Activated T-helper 17 cell treated with anti-CD3 and anti-CD28 coated beads, Interleukin-2, amount 50 U/mL, for 72 hours (primary cell): ENCODE results near the gene C21orf58. TPM values are rescaled to one million over a fixed set of nuclear protein-coding genes. Genes with fewer than 3 reads are reported as not detected.

Experiments
- ATAC-seq: fragments of 150-1000 bp; cut with Tn5 transposase; replicated peaks from 2 replicates; pipeline ENCODE4 v1.10.0; 2021; ENCODE audit warnings: mild to moderate bottlenecking, moderate library complexity
- H3K27ac Mint-ChIP-seq: one replicate; pipeline ENCODE4 v1.8.0; 2022; ENCODE audit warnings: mixed read lengths
- H3K27me3 Mint-ChIP-seq: one replicate; pipeline ENCODE4 v1.8.0; 2022; ENCODE audit warnings: mixed read lengths
- H3K36me3 Mint-ChIP-seq: one replicate; pipeline ENCODE4 v1.8.0; 2022; ENCODE audit warnings: low read depth, mild to moderate bottlenecking, mixed read lengths
- H3K4me1 Mint-ChIP-seq: one replicate; pipeline ENCODE4 v1.8.0; 2022; ENCODE audit warnings: mixed read lengths
- H3K4me3 Mint-ChIP-seq: one replicate; pipeline ENCODE4 v1.8.0; 2022; ENCODE audit warnings: mild to moderate bottlenecking, mixed read lengths
- H3K9me3 Mint-ChIP-seq: one replicate; pipeline ENCODE4 v1.8.0; 2022; ENCODE audit warnings: mixed read lengths
- total RNA-seq, 2 donors: library from RNA; stranded (reverse); gene quantifications; one replicate each; pipeline ENCODE4 v1.2.3, GENCODE V29; 2022

Gene C21orf58
- total RNA-seq, 2 donors from 2014 or later, result 21.4 to 24.3 TPM

DNA sequence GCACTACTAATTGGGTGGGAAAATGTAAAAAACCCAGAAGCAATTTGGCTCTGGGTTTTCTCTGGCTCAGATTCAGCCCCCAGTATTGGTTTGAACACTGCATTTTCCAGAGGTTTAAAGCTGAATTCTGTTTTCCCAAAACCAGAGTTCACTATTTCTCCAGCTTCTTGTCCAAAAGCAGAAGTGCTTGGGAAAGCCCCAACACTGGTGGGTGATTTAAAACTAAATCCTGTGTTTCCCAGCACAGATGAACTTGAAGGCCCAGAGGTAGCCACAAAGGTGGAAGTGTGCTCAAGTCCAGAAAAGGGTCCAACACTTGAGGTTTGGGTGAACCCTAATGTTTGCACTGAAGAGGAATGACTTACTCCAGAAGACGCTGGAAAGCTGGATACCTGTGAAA lies 38.9 kb downstream of the C21orf58 start:
- H3K9me3 Mint-ChIP-seq, result no peaks in the 10 kb centered on the region
- no peak for ATAC-seq
- peaks cover 70% of the 10 kb centered on the region for H3K36me3 Mint-ChIP-seq
- H3K27ac Mint-ChIP-seq, result peak overlapping the region; percentile 97
- H3K4me1 Mint-ChIP-seq, result peaks cover 19% of the 10 kb centered on the region
- H3K4me3 Mint-ChIP-seq, result peak overlapping the region; percentile 92
- no peaks in the 10 kb centered on the region for H3K27me3 Mint-ChIP-seq

DNA sequence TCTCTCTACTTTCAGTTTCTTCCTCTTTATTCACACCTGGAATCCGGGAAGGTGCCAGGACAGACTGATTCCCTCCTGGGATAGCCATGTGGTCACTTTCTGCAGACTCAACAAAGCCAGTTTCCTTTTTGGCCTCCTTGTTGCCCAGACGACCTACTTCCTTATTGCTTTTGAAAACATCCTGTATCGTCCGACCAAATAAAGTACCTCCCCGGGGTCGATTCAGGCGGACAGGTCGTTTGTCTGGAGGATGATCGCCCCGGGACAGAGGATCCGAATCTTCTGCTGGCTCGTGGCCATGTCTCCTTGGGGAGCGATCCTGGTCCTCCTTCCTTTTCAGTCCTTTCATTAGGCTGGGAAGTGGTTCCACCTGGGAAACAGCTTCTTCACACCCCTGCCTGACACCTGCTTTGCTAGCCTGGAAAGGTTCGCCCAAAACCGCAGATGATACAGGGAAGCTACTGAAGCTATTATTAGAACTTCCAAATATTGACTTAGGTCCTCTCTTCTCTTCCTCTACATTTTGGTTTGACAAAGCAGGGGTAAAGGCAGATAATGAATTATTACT lies 39.5 kb downstream of the C21orf58 start:
- Mint-ChIP-seq H3K4me1 (peaks cover 15% of the 10 kb centered on the region), H3K9me3 (no peaks in the 10 kb centered on the region), H3K27ac (peak overlapping the region; percentile 83), H3K27me3 (no peaks in the 10 kb centered on the region), H3K36me3 (peaks cover 76% of the 10 kb centered on the region), H3K4me3 (peak overlapping the region; percentile 92)
- no peak for ATAC-seq

DNA sequence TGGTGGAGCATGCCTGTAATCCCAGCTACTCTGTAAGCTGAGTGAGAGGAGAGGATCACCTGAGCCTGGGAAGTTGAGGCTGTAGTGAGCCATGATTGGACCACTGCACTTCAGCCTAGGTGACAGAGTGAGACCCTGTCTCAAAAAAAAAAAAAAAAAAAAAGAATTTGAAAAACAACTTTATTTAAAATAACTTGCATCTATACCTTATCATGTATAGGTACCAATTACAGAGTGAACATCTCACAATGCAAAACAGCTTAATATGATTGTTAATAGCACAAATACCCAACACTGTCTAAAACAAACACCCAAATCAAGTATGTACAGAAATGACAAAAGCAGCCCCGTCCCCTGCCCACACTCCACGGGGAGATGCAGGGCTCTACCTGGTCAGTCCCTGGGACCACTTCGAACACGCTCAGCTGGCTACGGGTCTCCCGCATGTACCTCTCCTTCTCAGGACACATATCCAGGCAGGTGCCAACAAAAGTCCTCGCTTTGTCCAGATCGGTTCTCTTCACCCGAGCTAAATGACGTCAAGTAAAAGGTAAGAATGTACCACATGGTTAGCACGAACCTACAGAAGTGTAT lies 48.8 kb downstream of the C21orf58 start:
- H3K4me1 Mint-ChIP-seq, result peaks cover 5% of the 10 kb centered on the region

DNA sequence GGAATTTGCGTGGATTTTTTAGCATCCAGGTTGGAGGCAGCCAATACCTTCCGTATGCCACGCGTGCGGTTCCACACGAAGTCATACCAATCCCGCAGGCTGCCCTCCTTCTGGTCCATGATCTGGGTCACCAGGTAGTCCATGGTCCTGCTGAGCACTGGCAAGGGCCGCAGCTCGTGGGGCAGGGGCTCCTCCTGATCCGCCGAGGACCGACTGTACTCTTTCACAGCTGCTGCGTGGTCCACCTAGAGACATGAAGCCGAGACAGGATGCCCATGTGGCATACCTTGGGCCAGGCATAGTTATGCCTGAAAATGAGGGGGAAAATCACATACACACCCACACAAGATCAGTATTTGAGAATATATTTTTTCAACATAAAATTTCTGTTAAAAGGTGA lies 50.3 kb downstream of the C21orf58 start:
- H3K27ac Mint-ChIP-seq, result no peak overlapping the region
- no peak for ATAC-seq
- peaks cover 5% of the 10 kb centered on the region for H3K4me1 Mint-ChIP-seq
- H3K9me3 Mint-ChIP-seq, result no peaks in the 10 kb centered on the region
- H3K4me3 Mint-ChIP-seq, result no peak overlapping the region
- no peaks in the 10 kb centered on the region for H3K27me3 Mint-ChIP-seq
- peaks cover 100% of the 10 kb centered on the region for H3K36me3 Mint-ChIP-seq

More for the DNA sequence above, 48.8 kb downstream of the C21orf58 start:
- Mint-ChIP-seq H3K27me3 (no peaks in the 10 kb centered on the region), H3K36me3 (peaks cover 100% of the 10 kb centered on the region), H3K4me3 (no peak overlapping the region), H3K9me3 (no peaks in the 10 kb centered on the region), H3K27ac (no peak overlapping the region)
- no peak for ATAC-seq

- Mint-ChIP-seq H3K27ac (no peak overlapping the region), H3K9me3 (no peaks in the 10 kb centered on the region), H3K27me3 (no peaks in the 10 kb centered on the region), H3K36me3 (peaks cover 100% of the 10 kb centered on the region), H3K4me3 (no peak overlapping the region), H3K4me1 (no peaks in the 10 kb centered on the region)
- no peak for ATAC-seq
Observed at GRCh38 chr21:46269466-46269865, 54.2 kb downstream of the C21orf58 start.

- H3K36me3 Mint-ChIP-seq, result peaks cover 99% of the 10 kb centered on the region
- no peak overlapping the region for H3K27ac Mint-ChIP-seq
- ATAC-seq, result no peak
- H3K4me3 Mint-ChIP-seq, result no peak overlapping the region
- H3K27me3 Mint-ChIP-seq, result no peaks in the 10 kb centered on the region
- H3K9me3 Mint-ChIP-seq, result no peaks in the 10 kb centered on the region
- no peaks in the 10 kb centered on the region for H3K4me1 Mint-ChIP-seq
Observed at GRCh38 chr21:46268371-46268770, 55.3 kb downstream of the C21orf58 start.

DNA sequence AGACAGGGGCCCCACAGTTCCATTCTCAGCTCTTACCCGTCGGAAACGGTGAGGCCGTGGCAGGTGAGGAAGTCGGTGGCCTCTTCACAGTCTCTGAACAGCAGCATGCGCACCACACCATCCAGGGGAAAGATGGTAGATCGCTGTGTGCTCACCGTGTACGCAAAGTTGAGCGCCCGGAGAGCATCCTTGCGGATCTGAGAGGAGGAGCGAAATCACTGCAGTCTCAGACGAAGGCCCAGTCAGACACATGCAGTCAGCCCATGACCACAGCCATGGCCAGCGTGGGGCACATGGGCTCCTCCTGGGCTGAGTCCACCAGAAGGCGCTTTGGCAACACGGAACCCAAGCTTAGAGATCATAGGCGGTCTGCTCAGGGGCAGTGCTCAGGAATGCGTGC lies 56.7 kb downstream of the C21orf58 start:
- no peak for ATAC-seq
- H3K4me3 Mint-ChIP-seq, result no peak overlapping the region
- no peaks in the 10 kb centered on the region for H3K9me3 Mint-ChIP-seq
- H3K27ac Mint-ChIP-seq, result no peak overlapping the region
- H3K36me3 Mint-ChIP-seq, result peaks cover 98% of the 10 kb centered on the region
- no peaks in the 10 kb centered on the region for H3K4me1 Mint-ChIP-seq
- H3K27me3 Mint-ChIP-seq, result no peaks in the 10 kb centered on the region

GRCh38 chr21:46265736-46266525 lies 57.7 kb downstream of the C21orf58 start:
- no peak for ATAC-seq
- Mint-ChIP-seq H3K9me3 (no peaks in the 10 kb centered on the region), H3K36me3 (peaks cover 98% of the 10 kb centered on the region), H3K27ac (no peak overlapping the region), H3K4me1 (no peaks in the 10 kb centered on the region), H3K27me3 (no peaks in the 10 kb centered on the region), H3K4me3 (no peak overlapping the region)

DNA sequence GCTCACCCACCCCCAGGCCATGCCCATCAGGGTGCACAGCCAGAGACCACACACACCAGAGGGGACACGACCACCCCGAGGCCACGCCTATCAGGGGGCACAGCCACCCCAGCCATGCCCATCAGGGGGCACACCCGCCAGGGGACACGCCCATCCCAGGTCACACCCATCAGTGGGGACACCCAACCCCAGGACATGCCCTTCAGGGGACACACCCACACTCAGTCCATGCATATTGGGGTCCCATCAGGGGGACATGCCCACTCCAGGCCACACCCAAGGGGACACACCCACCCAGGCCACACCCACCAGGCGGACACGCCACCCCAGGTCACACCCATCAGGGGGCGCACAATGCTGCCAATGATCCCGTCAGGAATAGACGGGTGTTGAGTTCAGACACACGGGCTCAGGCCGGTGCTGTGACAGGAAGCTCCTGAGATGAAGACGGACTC lies 59.0 kb downstream of the C21orf58 start:
- no peak overlapping the region for H3K4me3 Mint-ChIP-seq
- H3K36me3 Mint-ChIP-seq, result peaks cover 98% of the 10 kb centered on the region
- no peak for ATAC-seq
- H3K27me3 Mint-ChIP-seq, result no peaks in the 10 kb centered on the region
- H3K27ac Mint-ChIP-seq, result no peak overlapping the region
- no peaks in the 10 kb centered on the region for H3K9me3 Mint-ChIP-seq
- H3K4me1 Mint-ChIP-seq, result no peaks in the 10 kb centered on the region

GRCh38 chr21:46264046-46264689 lies 59.5 kb downstream of the C21orf58 start:
- Mint-ChIP-seq H3K9me3 (no peaks in the 10 kb centered on the region), H3K4me3 (no peak overlapping the region), H3K27ac (no peak overlapping the region), H3K27me3 (no peaks in the 10 kb centered on the region), H3K36me3 (peaks cover 98% of the 10 kb centered on the region), H3K4me1 (no peaks in the 10 kb centered on the region)
- no peak for ATAC-seq

- Mint-ChIP-seq H3K27ac (no peak overlapping the region), H3K9me3 (no peaks in the 10 kb centered on the region), H3K27me3 (no peaks in the 10 kb centered on the region), H3K4me1 (peaks cover 20% of the 10 kb centered on the region), H3K4me3 (no peak overlapping the region), H3K36me3 (peaks cover 100% of the 10 kb centered on the region)
- no peak for ATAC-seq
Observed at GRCh38 chr21:46256501-46256994, 67.1 kb downstream of the C21orf58 start.

DNA sequence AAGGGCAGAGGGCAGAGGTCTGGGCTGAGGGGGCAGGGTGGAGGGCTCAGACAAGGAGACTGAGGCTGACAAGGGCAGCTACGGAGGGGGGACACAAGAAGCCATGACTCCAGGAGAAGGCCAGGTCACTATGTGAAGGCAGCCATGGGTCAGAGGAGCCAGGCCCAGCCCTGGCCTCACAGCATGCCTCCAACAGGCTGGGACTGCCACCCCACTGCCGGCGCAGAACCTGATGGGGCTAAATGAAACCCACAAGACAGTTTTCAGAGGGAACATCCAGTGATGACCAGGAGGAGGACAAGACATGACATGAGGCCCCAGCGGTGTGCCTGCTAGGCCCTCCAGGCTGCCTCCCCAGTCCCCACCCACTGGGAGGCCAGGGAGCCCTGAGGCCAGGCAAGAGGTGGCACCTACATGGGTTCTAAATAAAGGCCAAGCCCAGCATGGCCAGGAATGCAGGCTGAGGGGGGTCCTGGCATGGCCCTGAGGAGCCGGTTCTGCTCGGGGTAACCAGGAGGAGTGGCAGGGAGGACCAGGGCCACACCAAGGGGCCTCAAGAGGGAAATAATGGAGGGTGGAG lies 67.8 kb downstream of the C21orf58 start:
- Mint-ChIP-seq H3K27me3 (no peaks in the 10 kb centered on the region), H3K4me1 (peaks cover 20% of the 10 kb centered on the region), H3K9me3 (no peaks in the 10 kb centered on the region), H3K36me3 (peaks cover 100% of the 10 kb centered on the region), H3K27ac (no peak overlapping the region), H3K4me3 (no peak overlapping the region)
- no peak for ATAC-seq

GRCh38 chr21:46255166-46255565 lies 68.5 kb downstream of the C21orf58 start:
- Mint-ChIP-seq H3K4me3 (no peak overlapping the region), H3K36me3 (peaks cover 100% of the 10 kb centered on the region), H3K4me1 (peaks cover 20% of the 10 kb centered on the region), H3K27ac (peak overlapping the region; percentile 89), H3K9me3 (no peaks in the 10 kb centered on the region), H3K27me3 (no peaks in the 10 kb centered on the region)
- no peak for ATAC-seq
